ENCODE data around the gene ADGRD1. TPM values are rescaled to one million over a fixed set of nuclear protein-coding genes. Genes with fewer than 3 reads are reported as not detected.

ADGRD1 gene
- total and polyA plus RNA-seq, 2 of the 8 experiments (the other 6 are each of a cell fraction or from before 2014, with no cell fraction given): 0.36 to 0.48 TPM

DNA sequence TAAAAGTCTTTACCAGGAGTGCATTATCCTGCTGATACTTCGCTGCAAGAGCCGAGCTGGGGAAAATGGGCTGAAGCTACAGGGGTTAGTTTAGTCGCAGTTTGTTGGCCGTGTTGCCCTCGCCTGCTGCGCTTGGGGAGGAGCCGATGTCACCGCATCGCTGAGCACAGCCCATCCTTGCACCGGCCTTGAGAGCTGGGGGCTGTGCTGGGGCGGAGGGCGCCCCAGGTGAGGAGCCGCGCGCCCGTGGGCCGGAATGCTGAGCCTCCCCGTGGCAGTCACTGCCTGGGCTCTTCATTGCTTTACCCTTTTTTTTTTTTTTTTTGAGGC is 50.0 kb downstream of the ADGRD1 start:
- Histone ChIP-seq H3K56ac (replicated peaks; ENCODE audit: insufficient read length, low read depth, low read length) (no peak overlapping the region), H3K79me1 (ENCODE audit: low read depth, low read length) (no peaks in the 10 kb centered on the region), H3K4me3 (ENCODE audit: extremely low read depth in 1 of 4, insufficient read depth in 2 of 4, low read depth in 3 of 4, low read length in 4 of 4) (no peak overlapping the region), H3K18ac (ENCODE audit: extremely low read depth, low read length) (no peak overlapping the region), H3K27me3 (replicated peaks in 1 of 4; ENCODE audit: control insufficient read depth in 3 of 4, extremely low read depth in 1 of 4, insufficient read depth in 3 of 4, low read length in 3 of 4) (no peaks in the 10 kb centered on the region), H2BK15ac (ENCODE audit: low read length) (no peak overlapping the region), H2BK12ac (ENCODE audit: low read depth, low read length) (no peak overlapping the region), H3K36me3 (ENCODE audit: control insufficient read depth in 2 of 4, insufficient read depth in 4 of 4, low read length in 3 of 4) (no peaks in the 10 kb centered on the region), H3K9me3 (ENCODE audit: insufficient read depth in 2 of 2, low read depth in 1 of 2, low read length in 1 of 2) (peaks cover 0 to 4% of the 10 kb centered on the region in 2 experiments; a peak in 1 of 4 replicates), H2BK5ac (ENCODE audit: low read depth, low read length) (no peak overlapping the region), H3K14ac (ENCODE audit: insufficient read length) (no peak overlapping the region), H2BK20ac (ENCODE audit: low read length) (no peak overlapping the region), H4K8ac (ENCODE audit: extremely low read depth, insufficient read depth, low read length) (no peak overlapping the region), H2AK5ac (ENCODE audit: low read depth, low read length) (no peak overlapping the region), H2AFZ (ENCODE audit: low read length) (no peak overlapping the region), H4K91ac (replicated peaks; ENCODE audit: insufficient read length, low read length) (no peak overlapping the region), H3K4me2 (ENCODE audit: insufficient read depth in 1 of 2, low read depth in 2 of 2, low read length in 2 of 2) (no peak overlapping the region), H2BK120ac (replicated peaks; ENCODE audit: low read depth, low read length) (no peak overlapping the region), H4K20me1 (replicated peaks in 1 of 2; ENCODE audit: control insufficient read depth in 1 of 2, insufficient read depth in 2 of 2, low read length in 2 of 2) (no peaks in the 10 kb centered on the region), H3K23ac (ENCODE audit: insufficient read length) (no peak overlapping the region), H3K79me2 (ENCODE audit: control insufficient read depth in 1 of 2, insufficient read depth in 2 of 2, low read length in 2 of 2) (no peaks in the 10 kb centered on the region), H3K4ac (replicated peaks; ENCODE audit: insufficient read length, low read depth, low read length) (no peak overlapping the region), H3K23me2 (ENCODE audit: low read depth, low read length) (no peaks in the 10 kb centered on the region), H3K9ac (replicated peaks in 1 of 4; ENCODE audit: extremely low read depth in 1 of 4, low read depth in 3 of 4, low read length in 3 of 4) (no peak overlapping the region), H3K4me1 (replicated peaks in 1 of 4; ENCODE audit: control insufficient read depth in 3 of 4, insufficient read depth in 4 of 4, low read length in 3 of 4) (peaks cover 0 to 2% (median 0%) of the 10 kb centered on the region in 4 experiments; a peak in 1 of 7 replicates), H3K27ac (ENCODE audit: low read depth, low read length) (no peak overlapping the region), H4K5ac (ENCODE audit: insufficient read length, low read depth, low read length) (no peak overlapping the region)
- ChIA-PET POLR2A (ENCODE audit: partially characterized antibody) (no interaction called here), CTCF (ENCODE audit: partially characterized antibody) (interaction anchor here (1.2 to 1.5 kb wide), 5 partner anchors 10 to 190 kb away, joined by 3 to 5 read pairs (median 4); no protein-coding TSS in a partner anchor)
- FAIRE-seq: no peak
- WGBS, 2 experiments (ENCODE audit: extremely low coverage in 1 of 2, insufficient coverage in 1 of 2, insufficient read length in 1 of 2, insufficient replicate concordance in 2 of 2, low coverage in 1 of 2, low lambda C conversion rate in 2 of 2, missing lambda C conversion rate in 1 of 2): 91% methylated on average over 18 of the region's 18 CpGs; no CpG with 5 or more reads in 1 of the 2 experiments
- no peak for DNase-seq (ENCODE audit: low read depth in 1 of 2, low spot score in 2 of 2)
- TF ChIP-seq TEAD4 (IDR thresholded peaks at IDR 0.05; ENCODE audit: low read depth, low read length) (no peak), CBX5 (IDR thresholded peaks at IDR 0.05; ENCODE audit: low read depth, low read length) (no peak), ASH2L (IDR thresholded peaks at IDR 0.05; ENCODE audit: low read length) (no peak), CHD2 (IDR thresholded peaks at IDR 0.05; ENCODE audit: low read length) (no peak), MAX (IDR thresholded peaks at IDR 0.05) (no peak), SP2 (IDR thresholded peaks at IDR 0.05; ENCODE audit: low read length) (no peak), ATF3 (IDR thresholded peaks at IDR 0.05; ENCODE audit: insufficient read depth, low read depth, low read length) (no peak), RFX5 (IDR thresholded peaks at IDR 0.05; ENCODE audit: borderline replicate concordance, low read depth, low read length) (no peak), KDM1A (IDR thresholded peaks at IDR 0.05; ENCODE audit: borderline replicate concordance, low read length) (no peak), CREB1 (IDR thresholded peaks at IDR 0.05) (no peak), JUND (IDR thresholded peaks at IDR 0.05; ENCODE audit: low read length) (no peak), TAF1 (IDR thresholded peaks at IDR 0.05; ENCODE audit: low read depth, low read length) (no peak), CBX8 (IDR thresholded peaks at IDR 0.05; ENCODE audit: borderline replicate concordance, low read depth, low read length) (no peak), BACH1 (IDR thresholded peaks at IDR 0.05; ENCODE audit: low read length) (no peak), RNF2 (IDR thresholded peaks at IDR 0.05; ENCODE audit: borderline replicate concordance, low read depth, low read length, missing control alignments, poor library complexity, severe bottlenecking) (no peak)

Data from H1 (cell line).